GM19372 (cell line): Measurements from ENCODE around the gene MID1.

Source experiments
- ATAC-seq: cut with Tn5 transposase; IDR thresholded peaks from one replicate; pipeline ENCODE4 v1.9.1; 2021; ENCODE audit warnings: mild to moderate bottlenecking, low read depth, moderate library complexity; ENCODE audit not compliant: unreplicated experiment

The MID1 gene

GRCh38 chrX:10534611-10535010, 85.8 kb downstream of the MID1 start:
- no peak for ATAC-seq

- no peak for ATAC-seq
These were observed 86.6 kb downstream of the MID1 start for GRCh38 chrX:10533696-10534365.

- ATAC-seq = no peak
These were observed 88.5 kb downstream of the MID1 start for GRCh38 chrX:10531927-10532326.

DNA sequence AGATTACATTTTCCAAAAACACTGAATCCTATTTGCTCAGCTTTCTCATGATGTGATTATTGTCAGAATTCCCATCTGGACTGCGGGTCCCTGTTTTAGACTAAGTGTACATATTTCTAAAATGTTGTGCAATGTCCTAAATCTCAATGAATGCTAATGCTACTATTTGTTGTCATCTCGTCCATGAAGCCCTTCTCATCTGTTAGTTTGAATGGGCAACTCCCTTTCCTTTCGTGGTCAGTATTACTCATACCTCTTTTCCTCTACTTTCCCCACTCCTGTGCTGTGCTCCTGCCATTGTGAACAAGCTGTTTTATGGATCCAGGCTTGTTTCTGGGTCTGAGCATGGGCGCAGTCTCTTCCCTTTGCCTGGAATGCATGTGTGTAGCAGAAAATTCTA, 91.0 kb downstream of the MID1 start:
- no peak for ATAC-seq

- no peak for ATAC-seq
These were observed 93.9 kb downstream of the MID1 start for GRCh38 chrX:10526451-10526850.

GRCh38 chrX:10525381-10526120, 94.8 kb downstream of the MID1 start:
- no peak for ATAC-seq

DNA sequence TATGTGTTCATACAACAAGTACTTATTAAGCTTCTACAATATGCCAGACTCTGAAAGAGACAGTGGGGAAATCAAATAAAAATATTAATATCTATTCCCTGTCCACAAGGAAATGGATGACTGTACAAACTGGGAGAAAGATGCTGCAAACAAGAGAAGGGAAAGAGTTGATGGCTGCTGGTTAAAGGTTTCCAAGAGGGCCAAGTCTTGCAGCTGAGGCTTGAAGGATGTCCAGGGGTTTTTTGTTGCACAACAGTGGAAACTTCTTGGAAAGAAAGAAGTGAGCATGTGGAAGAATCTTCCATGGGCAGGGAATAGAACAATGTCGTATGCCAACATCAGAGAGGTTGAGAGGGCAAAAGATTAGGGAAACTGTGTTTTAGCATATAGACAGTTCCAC, 95.8 kb downstream of the MID1 start:
- ATAC-seq = no peak

DNA sequence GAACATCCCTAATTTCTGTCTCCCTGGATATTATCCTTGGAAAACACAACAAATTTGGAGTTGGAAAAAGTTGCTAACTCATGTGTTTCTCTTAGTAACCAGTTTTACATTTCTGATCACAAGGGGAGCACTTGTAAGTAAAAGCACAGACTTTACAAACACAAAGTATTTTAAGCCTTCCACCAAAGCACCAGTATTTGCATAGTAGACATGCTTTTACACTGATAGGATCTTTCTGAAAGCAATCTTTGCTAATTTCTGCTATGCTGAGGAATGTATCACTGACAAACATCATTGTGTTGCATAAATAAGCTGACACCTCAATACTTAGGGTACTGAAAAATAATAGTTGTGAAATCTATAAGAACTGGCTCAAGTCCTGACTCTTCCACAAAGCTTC, 100.6 kb downstream of the MID1 start:
- ATAC-seq = no peak

DNA sequence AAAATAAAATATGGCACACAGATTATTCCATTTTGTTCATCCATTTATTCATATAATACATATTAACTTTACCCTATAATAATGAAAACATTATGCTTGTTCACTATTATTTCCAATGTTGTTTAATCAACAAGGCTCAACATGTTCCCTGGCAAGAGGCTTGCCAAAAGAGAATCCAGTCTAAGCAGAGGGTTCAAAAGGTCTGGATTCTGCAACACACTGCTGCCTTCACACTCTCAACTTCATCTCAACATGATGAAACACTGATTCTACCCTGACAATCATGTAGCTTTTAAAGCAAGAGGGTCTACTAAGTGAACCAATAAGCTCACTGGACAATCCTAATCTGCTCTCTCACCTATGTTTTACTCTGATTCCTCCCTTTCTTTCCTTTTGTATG, 101.1 kb downstream of the MID1 start:
- no peak for ATAC-seq

- no peak for ATAC-seq
These were observed 102.3 kb downstream of the MID1 start for GRCh38 chrX:10518073-10518472.

DNA sequence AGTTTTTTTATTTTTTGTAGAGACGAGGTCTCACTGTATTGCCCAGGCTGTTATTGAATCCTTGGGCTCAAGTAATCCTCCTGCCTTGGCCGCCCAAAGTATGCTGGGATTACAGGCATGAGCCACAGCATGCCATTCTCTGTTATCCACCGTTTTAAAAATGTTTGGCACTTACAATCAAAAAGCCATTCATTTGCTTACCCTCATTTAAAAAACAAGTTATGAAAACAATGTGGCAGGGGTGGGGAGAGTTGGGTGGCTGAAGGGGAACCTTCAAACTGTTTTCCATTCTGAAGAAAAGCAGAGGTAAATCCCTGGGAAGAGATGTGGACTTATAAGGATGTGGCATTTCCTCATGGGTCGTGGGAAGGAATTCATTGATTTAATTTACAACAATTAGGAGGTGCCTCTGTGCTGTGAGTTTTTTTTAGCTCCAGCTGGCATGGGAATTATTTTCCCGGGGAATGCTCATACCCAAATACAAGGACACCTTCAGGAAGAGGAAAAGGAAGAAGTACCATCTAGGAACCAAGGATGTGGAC, 103.5 kb downstream of the MID1 start:
- no peak for ATAC-seq

GRCh38 chrX:10514891-10515290, 105.5 kb downstream of the MID1 start:
- ATAC-seq = no peak

DNA sequence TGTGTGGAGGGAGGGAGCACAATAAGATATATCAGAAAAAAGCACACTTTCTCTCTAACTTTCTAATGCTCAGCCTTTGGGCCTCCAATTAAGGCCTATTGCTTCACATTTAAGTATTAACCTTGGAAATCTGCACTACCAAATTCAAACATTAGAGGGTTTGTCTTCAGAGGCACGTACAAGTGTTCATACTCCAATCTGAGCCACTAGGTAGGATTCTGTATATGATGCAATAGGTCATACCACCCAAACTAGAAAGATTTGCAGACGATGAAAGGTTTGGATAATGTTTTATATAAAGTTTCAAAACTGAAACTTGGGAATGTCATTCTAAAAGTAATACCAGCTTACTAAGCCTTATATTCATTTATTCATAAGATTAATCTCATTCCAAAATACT, 106.4 kb downstream of the MID1 start:
- no peak for ATAC-seq

- no peak for ATAC-seq
These were observed 107.6 kb downstream of the MID1 start for GRCh38 chrX:10512741-10513140.

- ATAC-seq = no peak
These were observed 108.1 kb downstream of the MID1 start for GRCh38 chrX:10512258-10512657.

GRCh38 chrX:10509397-10509796, 111.0 kb downstream of the MID1 start:
- no peak for ATAC-seq

- no peak for ATAC-seq
These were observed 111.5 kb downstream of the MID1 start for GRCh38 chrX:10508891-10509290.

DNA sequence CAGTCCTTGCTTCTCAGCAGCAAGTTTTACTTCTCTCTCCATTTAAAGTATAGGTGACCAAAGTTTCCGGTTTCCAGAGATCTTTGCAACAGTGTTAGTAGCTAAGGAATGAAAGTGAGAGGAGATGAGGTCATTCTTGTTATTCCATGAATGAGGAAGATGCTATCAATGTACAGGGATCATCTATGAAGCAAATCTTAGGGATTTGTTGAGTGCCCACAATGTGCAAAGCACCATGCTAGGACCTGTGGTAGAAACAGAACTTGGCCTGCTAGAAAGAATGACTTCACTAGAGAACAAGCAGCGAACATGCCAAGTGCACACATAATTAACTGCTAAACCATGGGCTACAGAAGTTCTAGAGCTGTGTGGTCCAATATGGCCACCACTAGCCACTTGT, 112.5 kb downstream of the MID1 start:
- ATAC-seq = no peak

DNA sequence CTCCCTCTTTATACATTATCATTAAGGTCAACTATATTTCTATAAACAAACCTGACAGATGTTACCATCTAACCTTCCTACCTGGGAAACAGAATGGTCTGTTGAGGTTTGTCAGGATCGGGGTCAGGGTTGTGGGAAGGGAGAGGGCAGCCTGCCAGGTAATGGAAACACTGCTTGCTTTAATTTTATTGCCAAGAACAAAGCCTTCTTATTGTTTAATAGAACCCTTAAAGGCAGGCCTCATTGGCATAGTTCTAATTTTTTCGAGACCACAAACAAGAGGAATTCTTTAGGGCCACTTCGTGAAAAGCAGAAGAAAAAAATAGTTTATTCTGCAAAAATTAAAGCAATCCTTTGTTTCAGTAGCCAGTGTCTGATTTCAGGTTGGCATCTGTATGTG, 113.2 kb downstream of the MID1 start:
- ATAC-seq = no peak

DNA sequence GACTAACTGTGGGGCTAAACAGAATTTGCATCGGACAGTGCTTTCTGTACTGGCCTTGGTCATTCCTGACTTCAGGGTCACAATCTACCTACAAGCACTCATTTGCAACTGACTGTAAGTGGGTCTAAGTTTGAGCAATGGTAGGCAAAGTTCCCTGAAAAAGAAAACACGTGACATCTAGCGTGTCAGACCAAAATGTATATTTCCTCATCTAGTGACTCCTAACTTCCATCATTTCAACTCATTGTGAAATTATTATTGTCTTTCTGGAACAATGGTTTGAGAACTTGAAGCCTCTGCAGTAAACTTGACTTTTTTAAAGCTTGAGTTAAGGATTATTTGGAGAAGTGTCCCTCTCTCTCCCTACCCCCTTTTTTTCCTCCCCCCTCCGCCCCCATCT, 113.6 kb downstream of the MID1 start:
- ATAC-seq = no peak

GRCh38 chrX:10505726-10506125, 114.7 kb downstream of the MID1 start:
- ATAC-seq = no peak

- no peak for ATAC-seq
These were observed 117.4 kb downstream of the MID1 start for GRCh38 chrX:10502961-10503360.
